Hippocampal formation (tissue), 2 donors: ENCODE results near the gene POLA2.

Source experiments
- DNase-seq, 2 donors: peaks; one replicate each; lab custom pipeline; 2025; lab: John Stamatoyannopoulos, UW

Gene POLA2

DNA sequence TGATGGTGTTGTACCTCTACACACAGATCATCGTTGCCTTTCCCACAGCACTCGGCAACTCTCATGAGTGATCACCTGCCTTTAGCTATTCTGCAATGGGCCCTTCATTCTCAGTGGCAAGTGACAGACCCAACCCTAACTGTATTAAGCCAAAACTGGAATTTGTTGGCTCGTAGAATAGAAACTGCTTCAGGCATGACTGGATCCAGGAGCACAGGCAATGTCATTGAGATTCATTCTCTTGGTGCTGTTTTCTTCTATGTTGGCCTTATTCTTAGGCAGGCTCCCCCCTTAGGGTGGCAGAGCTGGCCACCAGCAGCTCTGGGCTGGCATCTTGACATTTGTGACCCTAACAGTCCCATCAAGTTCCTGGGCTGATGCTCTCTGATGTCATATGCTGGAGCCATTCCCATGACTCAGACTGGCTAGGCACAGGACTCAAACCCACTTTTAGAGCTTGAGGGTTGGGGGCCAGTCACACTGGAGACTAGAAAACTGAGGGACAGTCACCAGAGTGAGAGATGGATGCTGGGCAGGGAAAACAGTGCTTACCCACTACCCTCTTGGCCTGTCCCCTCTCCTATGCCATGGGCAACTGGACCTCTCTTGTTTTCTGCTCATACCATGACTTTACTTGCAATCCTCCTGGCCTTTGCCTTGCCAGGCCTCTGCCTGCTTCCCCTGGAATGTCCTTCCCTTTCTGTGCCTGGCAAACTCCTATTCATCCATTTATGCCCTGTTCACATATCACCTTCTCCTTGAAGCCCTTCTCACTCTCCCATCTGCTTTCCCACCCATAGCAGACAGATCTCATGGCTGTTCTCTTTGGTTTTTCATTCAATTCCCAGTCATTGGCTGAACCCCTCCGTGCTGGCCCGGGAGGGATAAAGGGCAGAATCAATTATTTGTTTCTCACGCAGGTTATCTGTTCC, 45.8 kb downstream of the POLA2 start:
- no peak for DNase-seq

- no peak for DNase-seq
Observed at GRCh38 chr11:65308281-65308891, 46.6 kb downstream of the POLA2 start.

- DNase-seq: no peak
Observed at GRCh38 chr11:65309006-65309405, 47.2 kb downstream of the POLA2 start.

- DNase-seq: peak in 1 of 2 donors; percentile 43
Observed at GRCh38 chr11:65310215-65310614, 48.5 kb downstream of the POLA2 start.

GRCh38 chr11:65310736-65311135, 49.0 kb downstream of the POLA2 start:
- no peak for DNase-seq

DNA sequence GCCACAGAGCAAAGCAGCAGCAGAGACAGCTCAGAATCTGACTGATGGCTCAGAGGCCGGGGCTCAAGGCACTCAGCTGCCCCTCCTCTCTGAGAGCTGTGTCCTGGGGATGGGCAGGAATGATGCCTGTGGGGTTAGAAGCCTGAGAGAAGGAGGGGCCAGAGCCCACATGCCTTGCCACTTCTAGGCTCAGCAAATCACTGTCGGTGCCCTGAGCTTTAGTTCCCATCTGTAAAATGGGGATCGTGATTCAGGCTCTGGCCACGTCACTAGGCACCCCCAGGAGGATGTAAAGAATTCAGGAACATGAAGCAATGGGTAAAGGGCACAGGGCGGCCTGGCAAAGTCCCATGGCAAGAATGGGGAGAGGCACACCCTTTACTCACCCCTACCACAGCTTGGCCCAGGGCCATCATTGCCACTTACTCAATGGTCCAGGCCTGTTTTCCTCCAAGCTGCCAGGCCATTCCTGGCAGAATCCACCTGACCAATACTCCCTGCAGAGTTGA, 49.5 kb downstream of the POLA2 start:
- DNase-seq: no peak

DNA sequence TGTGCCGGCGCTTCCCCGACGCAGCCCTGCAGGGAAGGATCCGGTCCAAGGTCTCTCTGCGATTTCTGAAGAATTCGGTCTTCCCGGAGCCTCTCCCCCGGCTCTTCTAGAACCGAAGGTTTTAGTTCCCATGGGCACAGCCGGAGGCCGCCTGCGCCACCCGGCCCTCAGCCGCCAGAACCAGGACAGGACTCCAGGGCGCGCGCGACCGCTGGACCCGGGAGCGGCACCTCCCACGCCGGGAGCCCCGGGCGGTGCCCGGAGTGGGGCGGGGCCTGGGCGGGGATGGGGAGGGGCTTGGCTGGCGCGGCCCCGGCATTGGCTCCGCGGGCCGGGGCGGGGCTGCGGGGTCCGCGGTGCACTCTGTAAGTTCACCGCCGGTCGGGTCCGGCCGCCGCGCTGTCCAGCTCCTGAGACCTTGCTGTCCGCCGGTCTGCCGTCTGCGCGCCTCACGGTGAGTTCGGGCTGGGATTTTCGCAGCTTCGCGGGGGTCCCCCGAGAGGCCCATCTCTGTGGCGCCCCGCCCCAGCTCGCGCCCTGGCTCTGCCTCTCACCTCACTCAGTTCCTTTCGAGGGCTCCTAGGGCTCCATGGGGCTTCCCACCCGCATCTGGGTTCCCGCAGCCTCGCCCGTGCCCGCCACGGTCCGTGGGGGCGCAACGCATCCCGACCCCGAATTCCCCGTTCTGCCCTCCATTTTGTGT, 52.9 kb downstream of the POLA2 start, which contains the start of gene CDC42EP2:
CDC42EP2 (plus strand) TSS at position 366 of the 703 bp plus-strand sequence. CDS start 6,033 bp downstream, outside the sequence.
- peak; percentile 77 to 89 for DNase-seq

DNA sequence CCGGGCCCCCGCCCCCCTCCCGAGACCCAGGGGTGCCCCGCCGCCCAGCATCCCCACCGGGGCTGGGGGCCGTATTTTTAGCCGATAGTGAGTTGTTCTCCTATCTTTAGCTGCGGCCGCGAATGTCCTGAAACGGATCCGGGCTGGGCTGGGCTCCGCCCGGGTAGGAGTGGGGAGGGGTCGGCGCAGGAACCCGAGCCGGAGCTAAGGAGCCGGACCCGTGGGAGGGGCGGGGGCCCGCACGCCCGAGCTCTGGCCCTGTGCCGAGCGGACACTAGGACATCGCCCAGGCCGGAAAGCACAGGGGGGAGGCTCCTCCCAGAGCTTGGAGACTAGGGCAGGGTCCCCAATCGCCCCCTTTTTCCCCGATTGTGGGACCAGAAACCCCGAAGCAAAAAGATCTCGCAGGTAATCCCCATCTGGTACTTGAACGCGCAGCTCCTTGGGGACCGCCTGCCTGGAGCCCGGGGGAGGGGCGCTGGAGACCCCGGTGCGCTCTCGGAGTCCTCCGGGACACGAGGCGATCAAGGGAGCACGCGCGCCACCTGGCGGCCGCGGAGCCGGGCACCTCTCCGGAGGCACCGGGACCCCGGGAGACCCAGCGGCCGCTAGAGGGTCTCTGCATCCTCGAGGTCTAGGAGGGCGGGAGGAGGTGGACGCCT, 53.6 kb downstream of the POLA2 start:
- DNase-seq: peak; percentile 39 to 74

DNA sequence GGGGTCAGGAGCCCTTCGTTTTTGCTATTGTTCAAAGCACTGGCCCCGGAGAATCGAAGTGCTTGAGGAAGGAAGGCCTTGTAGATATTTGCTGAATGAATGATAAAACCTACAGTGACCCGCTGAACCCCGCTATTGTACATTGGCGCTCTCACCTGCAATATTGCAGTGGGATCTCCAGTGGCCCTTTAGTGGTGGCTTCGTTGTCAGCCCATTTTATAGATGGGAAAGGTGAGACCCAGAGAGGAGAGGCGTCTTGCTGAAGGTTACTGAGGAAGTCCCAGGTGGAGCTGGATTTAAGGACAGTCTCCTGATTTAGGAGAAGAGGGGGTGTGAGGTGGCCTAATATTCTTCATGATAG, 54.1 kb downstream of the POLA2 start:
- no peak for DNase-seq

DNA sequence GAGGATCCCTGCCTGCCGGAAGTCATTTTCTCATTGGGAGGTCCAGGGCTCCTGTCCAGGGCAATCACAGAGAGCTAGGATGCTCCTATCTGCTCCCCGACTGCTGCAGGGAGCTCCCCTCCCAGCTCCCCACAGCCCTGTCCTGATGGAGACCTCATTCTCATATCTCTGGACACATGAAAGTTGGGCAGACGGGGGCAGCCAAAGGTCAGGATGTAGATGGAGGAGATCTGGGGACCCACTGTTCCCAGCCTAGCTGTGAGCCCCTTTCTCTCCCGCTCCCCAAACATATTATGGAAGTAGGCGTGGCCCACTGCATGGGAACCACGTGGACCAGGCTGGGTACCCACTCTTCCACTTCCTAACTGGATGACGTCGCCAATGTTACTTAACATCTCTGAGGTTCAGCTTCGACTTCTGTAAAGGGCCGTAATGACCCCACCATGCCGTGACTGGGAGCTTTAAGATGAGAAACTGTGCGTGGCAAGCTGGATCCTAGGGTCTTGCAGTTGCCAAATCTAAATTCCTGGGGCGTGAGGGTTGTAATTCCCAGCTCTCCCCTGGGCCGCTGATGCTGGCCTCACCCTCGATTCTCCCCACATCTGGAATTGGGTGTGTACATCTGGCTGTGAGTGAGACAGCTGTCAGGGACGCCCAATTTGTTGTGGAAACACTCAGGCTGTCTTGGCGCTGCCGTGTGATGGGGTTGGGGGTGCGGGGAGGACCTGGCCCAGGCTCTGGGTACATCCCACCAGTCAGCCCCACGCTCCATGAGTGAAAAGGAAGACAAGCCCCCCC, 54.7 kb downstream of the POLA2 start:
- no peak for DNase-seq

- no peak for DNase-seq
Observed at GRCh38 chr11:65317025-65317786, 55.4 kb downstream of the POLA2 start.

DNA sequence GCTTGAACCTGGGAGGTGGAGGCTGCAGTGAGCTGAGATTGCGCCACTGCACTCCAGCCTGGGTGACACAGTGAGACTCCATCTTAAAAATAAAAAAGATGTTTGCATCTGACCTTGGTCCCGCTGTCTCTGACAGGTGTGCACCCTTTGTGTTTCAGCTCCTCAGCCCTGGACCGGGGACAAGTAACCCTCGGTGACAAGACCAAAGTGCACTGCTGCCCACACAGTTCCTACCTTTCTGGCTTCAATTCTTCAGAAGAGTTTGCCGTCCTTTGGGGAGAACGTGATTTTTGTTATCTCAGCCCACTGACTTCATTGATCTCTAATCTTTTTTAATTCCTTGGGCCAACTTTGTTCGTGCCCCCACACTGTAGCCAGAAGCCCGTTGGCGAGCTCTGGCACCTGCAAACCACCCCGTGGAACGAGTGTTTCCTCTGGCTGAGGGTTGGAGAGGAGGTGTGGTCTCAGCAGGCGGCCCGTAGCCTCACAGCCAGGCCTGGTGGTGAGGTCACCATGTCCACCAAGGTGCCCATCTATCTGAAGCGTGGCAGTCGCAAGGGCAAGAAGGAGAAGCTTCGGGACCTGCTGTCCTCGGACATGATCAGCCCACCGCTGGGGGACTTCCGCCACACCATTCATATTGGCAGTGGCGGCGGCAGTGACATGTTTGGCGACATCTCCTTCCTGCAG, 58.8 kb downstream of the POLA2 start:
- no peak for DNase-seq

DNA sequence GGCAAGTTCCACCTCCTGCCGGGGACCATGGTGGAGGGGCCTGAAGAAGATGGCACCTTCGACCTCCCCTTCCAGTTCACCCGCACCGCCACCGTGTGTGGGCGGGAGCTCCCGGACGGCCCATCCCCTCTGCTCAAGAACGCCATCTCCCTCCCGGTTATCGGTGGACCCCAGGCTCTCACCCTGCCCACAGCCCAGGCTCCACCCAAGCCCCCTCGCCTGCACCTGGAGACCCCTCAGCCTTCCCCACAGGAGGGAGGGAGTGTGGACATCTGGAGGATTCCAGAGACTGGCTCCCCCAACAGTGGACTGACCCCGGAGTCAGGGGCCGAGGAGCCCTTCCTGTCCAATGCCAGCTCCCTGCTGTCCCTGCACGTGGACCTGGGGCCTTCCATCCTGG, 59.3 kb downstream of the POLA2 start:
- no peak for DNase-seq

DNA sequence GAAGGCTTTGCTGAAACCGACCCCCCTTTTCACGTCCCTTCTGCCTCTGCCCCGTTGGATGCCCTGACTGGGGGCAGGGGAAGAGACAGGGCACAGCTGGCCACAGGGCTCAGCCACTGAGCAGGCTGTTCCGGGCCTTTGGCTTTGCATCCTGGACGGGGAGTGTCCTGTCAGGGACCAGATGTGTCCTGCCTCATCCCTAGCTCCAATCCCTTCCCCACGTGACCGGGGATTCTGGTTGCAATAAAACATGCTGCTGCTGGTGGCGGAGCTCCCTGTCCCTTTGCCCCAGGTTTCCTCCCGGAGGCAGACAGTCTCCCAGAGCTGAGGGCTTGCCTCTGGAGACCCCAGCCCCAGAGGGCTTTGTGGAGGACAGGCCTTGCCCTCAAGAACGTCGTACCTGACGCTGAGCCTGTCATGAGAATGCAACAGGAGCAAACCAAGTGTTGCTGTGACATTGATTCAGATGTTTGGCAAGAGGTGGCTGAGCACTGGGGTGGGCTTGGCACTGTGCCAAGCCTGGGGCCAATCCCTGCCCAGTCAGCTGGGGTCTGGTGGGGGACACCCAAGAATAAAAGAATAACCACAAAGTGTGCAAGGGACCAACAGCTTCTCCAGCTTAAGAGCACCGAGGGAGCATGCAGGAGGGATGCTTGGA, 60.2 kb downstream of the POLA2 start:
- DNase-seq: no peak

DNA sequence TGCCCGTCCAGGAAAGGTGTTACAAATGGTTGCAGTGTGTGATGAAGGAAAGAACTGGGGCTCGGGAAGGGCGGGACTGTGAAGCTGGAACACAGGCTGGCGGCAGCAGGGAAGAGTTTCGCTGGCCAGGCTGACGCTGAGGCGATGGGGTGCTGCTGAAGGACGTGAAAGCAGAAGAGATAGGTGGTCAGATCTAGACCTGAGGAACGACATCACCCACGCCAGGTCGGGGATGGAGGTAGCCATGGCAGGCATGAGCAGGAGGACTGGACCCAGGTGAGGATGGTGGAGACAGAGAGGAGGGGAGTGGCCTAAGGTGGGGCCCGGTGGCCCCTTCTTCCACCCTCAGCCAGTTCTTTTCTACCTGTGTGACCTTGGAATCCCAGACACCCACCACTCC, 62.1 kb downstream of the POLA2 start:
- DNase-seq: no peak

DNA sequence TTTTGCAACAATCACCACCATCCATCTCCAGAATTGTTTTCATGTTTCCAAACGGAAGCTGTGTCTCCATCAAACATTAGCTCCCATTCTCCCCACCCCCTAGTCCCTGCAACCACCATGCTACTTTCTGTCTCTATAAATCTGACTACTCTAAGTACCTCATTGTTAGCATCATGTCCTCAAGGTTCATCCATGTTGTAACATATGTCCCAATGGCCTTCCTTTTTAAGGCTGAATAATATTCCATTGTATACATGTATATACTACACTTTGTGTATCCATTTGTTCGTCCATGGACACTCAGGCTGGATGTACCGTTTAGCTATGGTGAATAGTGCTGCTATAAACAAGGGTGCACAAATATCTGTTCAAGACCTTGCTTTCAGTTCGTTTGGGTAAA, 63.7 kb downstream of the POLA2 start:
- no peak for DNase-seq

DNA sequence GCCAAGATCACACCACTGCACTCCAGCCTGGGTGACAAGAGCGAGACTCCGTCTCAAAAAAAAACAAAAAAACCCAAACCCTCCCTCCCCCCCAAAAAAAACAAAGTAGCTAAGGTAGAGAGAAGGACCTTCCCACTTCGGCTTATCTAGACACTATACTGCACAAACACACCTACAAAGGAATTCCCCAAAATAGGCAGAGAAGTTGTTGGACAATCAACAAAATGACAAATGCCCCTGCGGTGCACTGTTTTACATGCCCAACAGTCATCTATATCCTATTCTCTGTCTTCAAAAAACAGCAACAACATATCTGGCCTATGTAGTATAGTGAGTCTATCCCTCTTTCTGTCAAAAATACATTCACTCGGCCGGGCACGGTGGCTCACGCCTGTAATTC, 65.3 kb downstream of the POLA2 start:
- DNase-seq: no peak

DNA sequence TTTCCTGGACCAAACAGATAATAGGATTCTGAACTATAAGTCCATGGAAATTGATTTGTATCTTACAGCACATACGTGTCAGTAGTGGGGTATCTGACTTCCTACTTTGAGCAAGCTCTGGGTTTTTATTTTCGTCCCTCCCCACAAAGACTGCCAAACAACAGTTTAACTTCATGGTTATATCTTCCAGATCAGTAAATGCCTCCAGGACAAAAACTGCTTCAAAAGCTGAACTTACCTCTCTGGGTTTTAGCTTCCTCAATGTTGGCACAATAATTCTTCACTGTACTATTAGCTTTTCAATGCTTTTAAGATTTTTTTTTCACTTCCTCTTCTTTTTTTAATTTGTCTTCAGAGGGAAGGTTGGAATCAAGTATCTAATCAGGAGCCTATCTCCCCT, 67.7 kb downstream of the POLA2 start:
- DNase-seq: no peak

DNA sequence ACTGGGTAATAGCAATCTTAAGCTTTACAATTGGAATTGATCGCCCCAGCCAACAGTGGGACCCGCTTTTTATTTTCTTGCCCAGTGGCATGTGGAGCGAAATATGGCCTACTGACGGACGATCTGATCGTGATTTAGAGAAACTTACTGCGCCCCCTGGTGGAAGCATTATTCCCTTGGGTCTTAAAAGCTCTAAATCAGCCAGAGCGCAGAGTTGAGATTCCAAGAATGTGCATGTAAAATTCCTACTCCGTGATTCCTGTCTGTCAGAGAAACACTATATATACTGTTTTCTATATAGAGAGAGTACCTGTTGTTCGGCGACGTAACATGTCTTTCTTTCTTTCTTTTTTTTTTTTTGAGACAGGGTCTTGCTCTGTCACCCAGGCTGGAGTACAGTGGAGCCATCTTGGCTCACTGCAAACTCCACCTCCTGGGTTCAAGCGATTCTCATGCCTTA, 68.2 kb downstream of the POLA2 start:
- DNase-seq: peak; percentile 75 to 81
